Astrocyte of the spinal cord (primary cell): ENCODE data around the gene TRIML2.
A peak's percentile ranks its signal among the peaks of the same experiment; 100 is the strongest.

Experiments used
- DNase-seq: peaks from one replicate; pipeline ENCODE4 v3.0.0; 2011; ENCODE audit warnings: low read depth, low spot score
- H3K4me3 ChIP-seq: 2 replicates; pipeline ENCODE4 v1.5.1; 2011; ENCODE audit warnings: low read depth, mild to moderate bottlenecking, low read length, moderate library complexity
- CTCF ChIP-seq: IDR thresholded peaks from 2 replicates; pipeline ENCODE4 v1.5.1; 2012; ENCODE audit warnings: low read depth, mild to moderate bottlenecking, low read length, inconsistent platforms
- in situ Hi-C: cut with HindIII; loops from 2 replicates; pipeline ENCODE4 v1.10.0; 2017; ENCODE audit warnings: low sequenced_read_pairs

The TRIML2 gene

GRCh38 chr4:188110036-188110435 lies 633 bp upstream of the TRIML2 start:
- in situ Hi-C loops, result no loop called here
- no peak for TF ChIP-seq CTCF
- no peak overlapping the region for H3K4me3 ChIP-seq
- DNase-seq, result no peak

- in situ Hi-C loops, result no loop called here
- DNase-seq, result peak; percentile 4
- no peak overlapping the region for H3K4me3 ChIP-seq
- no peak for TF ChIP-seq CTCF
These were observed 1.2 kb downstream of the TRIML2 start for GRCh38 chr4:188107931-188108843.

DNA sequence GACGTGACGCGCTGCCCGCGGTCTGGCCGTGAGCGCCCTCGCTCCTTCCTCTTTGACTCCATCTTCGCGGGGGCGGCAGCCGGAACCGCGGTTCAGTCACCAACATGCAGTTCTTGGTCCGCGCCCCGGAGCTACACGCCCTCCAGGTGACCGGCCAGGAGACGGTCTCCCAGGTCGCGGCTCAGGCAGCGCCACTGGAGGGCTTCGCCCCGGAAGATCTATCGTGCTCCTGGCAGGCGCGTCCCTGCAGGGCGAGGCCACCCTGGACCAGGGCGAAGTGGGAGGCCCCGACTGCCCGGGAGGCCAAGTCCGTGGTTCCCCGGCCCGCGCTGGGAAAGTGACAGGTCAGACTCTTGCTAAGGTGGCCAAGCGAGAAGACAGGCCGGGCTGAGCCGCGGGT lies 2.9 kb downstream of the TRIML2 start:
- TF ChIP-seq CTCF, result no peak
- H3K4me3 ChIP-seq, result no peak overlapping the region
- no peak for DNase-seq
- in situ Hi-C loops, result no loop called here

DNA sequence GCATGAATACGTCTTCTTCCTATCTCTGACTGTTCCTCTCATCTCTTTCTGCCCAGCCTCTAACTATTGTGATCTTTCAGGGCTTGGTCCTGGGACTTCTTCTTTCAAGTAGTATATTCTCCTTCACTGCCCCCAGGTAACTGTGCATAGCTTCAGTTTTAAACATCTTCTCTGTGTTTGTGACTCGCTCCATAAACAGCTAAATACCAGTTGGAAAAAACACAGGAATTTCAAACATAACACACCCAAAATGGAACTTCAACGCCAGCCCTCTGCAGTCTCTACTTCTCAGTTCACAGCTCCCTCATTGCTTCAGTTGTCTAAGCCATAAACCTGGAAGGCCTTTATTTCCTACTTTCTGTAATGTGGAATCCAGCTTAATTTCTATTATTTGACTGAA lies 16.6 kb downstream of the TRIML2 start:
- in situ Hi-C loops, result no loop called here
- no peak for DNase-seq
- TF ChIP-seq CTCF, result no peak
- H3K4me3 ChIP-seq, result no peak overlapping the region

GRCh38 chr4:188086858-188087257 lies 22.5 kb downstream of the TRIML2 start:
- no peak for DNase-seq
- in situ Hi-C loops, result no loop called here
- no peak for TF ChIP-seq CTCF
- H3K4me3 ChIP-seq, result no peak overlapping the region

DNA sequence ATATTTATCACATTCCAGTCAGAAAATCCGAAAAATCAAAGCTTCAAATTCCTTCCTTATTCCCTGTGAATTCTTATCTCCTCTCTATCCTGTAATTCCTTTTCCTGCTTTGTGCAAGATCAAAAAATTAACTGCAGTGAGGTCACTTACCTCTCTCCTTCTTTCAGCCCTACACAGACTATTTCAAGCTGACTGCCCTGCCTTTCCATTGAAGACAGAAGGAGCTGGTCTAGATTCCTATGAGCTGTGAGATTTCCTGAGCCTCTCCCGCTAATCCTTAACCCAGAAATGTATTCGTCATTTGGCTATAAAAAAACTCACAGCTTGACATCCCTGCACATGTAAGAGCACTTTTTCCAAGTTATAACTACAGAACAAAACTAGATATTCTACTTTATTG lies 26.6 kb downstream of the TRIML2 start:
- in situ Hi-C loops, result no loop called here
- no peak for DNase-seq
- no peak for TF ChIP-seq CTCF
- no peak overlapping the region for H3K4me3 ChIP-seq
